Gastrocnemius medialis (tissue), 4 donors: Measurements from ENCODE around the gene TIPRL. TPM values are rescaled to one million over a fixed set of nuclear protein-coding genes. Genes with fewer than 3 reads are reported as not detected.

Experiments used
- ATAC-seq, 2 donors: fragments of 150-250 bp; one replicate each; pipeline ENCODE4 v1.9.1; 2016
- DNase-seq, 2 donors: peaks; one replicate each; pipeline ENCODE4 v3.0.0-alpha.2; 2019
- H3K27ac ChIP-seq, 4 donors: fragments of 200-600 bp; sonication (generic); 1 replicate in 1 of 4; 2 replicates in 3 of 4; pipeline ENCODE4 v1.5.1; 2016 to 2018; ENCODE audit warnings: mild to moderate bottlenecking in 2 of 4, moderate library complexity in 1 of 4
- H3K27me3 ChIP-seq, 3 donors: fragments of 200-600 bp; sonication (generic) in 2 of 3; 1 replicate in 1 of 3; 2 replicates in 2 of 3; pipeline versions ENCODE4 v1.5.1 to v1.6.0; 2016 to 2019; ENCODE audit warnings: mild to moderate bottlenecking in 1 of 3, moderate library complexity in 1 of 3
- H3K36me3 ChIP-seq, 2 donors: fragments of 200-600 bp; sonication (generic) in 1 of 2; one replicate each; pipeline ENCODE4 v1.5.1; 2017 to 2018
- H3K4me1 ChIP-seq, 2 donors: fragments of 200-600 bp; sonication (generic) in 1 of 2; one replicate each; pipeline ENCODE4 v1.5.1; 2016 to 2017; ENCODE audit warnings: mild to moderate bottlenecking in 2 of 2
- H3K4me3 ChIP-seq, 4 donors: fragments of 200-600 bp; sonication (generic) in 3 of 4; 1 replicate in 1 of 4; 2 replicates in 3 of 4; pipeline ENCODE4 v1.5.1; 2016 to 2019; ENCODE audit warnings: mild to moderate bottlenecking in 2 of 4
- H3K9me3 ChIP-seq, 3 donors: fragments of 200-600 bp; sonication (generic) in 2 of 3; 1 replicate in 1 of 3; 2 replicates in 2 of 3; pipeline ENCODE4 v1.5.1; 2016 to 2019
- POLR2A ChIP-seq, 2 donors: fragments of 450-650 bp; IDR thresholded peaks; one replicate each; pipeline ENCODE4 v1.6.1; 2017; ENCODE audit warnings: antibody characterized with exemption in 2 of 2, mild to moderate bottlenecking in 2 of 2, moderate library complexity in 2 of 2
- in situ Hi-C, 4 donors: fragments of 200-750 bp; cut with MboI; loops; one replicate each; pipeline versions ENCODE4 v1.15.0 to v1.8.0; 2017; ENCODE audit warnings: low sequenced_read_pairs in 4 of 4
- intact Hi-C: fragments of 100-400 bp; cut with DNase I; formaldehyde crosslinking; loops from one replicate; pipeline ENCODE4 v1.15.1; 2023; ENCODE audit warnings: low total_unique reads
- total RNA-seq, 4 donors: library from RNA; depleted of rRNA; stranded (reverse); fragments of >200 nt; gene quantifications; one replicate each; pipeline versions ENCODE4 v1.1.0 to v1.2.3, GENCODE V29; 2016
- TF ChIP-seq, protein P1 (sequence below), 5 experiments: fragments of 450-650 bp in 3 of 5; fragments of 200-600 bp in 2 of 5; sonication (generic) in 2 of 5; IDR thresholded peaks in 4 of 5; conservative IDR thresholded peaks in 1 of 5; 1 replicate in 4 of 5; 2 replicates in 1 of 5; pipeline ENCODE4 v1.5.1; 2016 to 2019; ENCODE audit warnings: antibody characterized with exemption in 5 of 5, mild to moderate bottlenecking in 3 of 5, moderate library complexity in 3 of 5

Gene TIPRL
- total RNA-seq, 4 donors from 2014 or later, result 23.2 to 35.1 (median 27.1) TPM

- H3K36me3 ChIP-seq, result no peaks in the 10 kb centered on the region
- no peaks in the 10 kb centered on the region for H3K27me3 ChIP-seq
- ATAC-seq, result peak; percentile 44 to 68
- no peak for DNase-seq
- no peak for TF ChIP-seq POLR2A (IDR thresholded peaks at IDR 0.05)
- H3K4me3 ChIP-seq, result no peak overlapping the region
- no peak overlapping the region for H3K27ac ChIP-seq
- no peaks in the 10 kb centered on the region for H3K4me1 ChIP-seq
- in situ Hi-C loops (no loop called here), intact Hi-C loops (no loop called here)
- no peaks in the 10 kb centered on the region for H3K9me3 ChIP-seq
Measured at GRCh38 chr1:168216171-168216570, 37.4 kb downstream of the TIPRL start.

DNA sequence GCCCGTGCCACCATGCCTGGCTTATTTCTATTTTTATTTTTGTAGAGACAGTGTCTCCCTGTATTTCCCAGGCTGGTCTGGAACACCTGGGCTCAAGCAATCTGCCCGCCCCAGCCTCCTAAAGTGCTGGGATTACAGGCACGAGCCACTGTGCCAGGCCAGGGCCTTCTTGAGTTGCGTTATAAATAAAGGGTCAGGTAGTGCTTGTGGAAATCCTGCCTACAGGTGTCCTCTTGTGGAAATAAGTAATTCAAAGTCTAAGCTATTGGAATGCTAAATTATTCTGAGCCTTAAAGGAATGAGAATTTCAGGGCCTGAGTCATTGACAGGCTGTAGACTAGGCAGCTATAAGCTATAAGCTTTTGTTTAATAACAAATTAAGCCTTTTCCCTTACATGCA, 38.9 kb downstream of the TIPRL start:
- no peaks in the 10 kb centered on the region for H3K4me1 ChIP-seq
- no peak for DNase-seq
- no peak for ATAC-seq
- no peak overlapping the region for H3K4me3 ChIP-seq
- TF ChIP-seq POLR2A (IDR thresholded peaks at IDR 0.05), result no peak
- TF ChIP-seq, protein P1, sequence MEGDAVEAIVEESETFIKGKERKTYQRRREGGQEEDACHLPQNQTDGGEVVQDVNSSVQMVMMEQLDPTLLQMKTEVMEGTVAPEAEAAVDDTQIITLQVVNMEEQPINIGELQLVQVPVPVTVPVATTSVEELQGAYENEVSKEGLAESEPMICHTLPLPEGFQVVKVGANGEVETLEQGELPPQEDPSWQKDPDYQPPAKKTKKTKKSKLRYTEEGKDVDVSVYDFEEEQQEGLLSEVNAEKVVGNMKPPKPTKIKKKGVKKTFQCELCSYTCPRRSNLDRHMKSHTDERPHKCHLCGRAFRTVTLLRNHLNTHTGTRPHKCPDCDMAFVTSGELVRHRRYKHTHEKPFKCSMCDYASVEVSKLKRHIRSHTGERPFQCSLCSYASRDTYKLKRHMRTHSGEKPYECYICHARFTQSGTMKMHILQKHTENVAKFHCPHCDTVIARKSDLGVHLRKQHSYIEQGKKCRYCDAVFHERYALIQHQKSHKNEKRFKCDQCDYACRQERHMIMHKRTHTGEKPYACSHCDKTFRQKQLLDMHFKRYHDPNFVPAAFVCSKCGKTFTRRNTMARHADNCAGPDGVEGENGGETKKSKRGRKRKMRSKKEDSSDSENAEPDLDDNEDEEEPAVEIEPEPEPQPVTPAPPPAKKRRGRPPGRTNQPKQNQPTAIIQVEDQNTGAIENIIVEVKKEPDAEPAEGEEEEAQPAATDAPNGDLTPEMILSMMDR (IDR thresholded peaks at IDR 0.05 in 4 of 5, conservative IDR thresholded peaks at IDR 0.05 in 1 of 5), result no peak
- no peaks in the 10 kb centered on the region for H3K36me3 ChIP-seq
- H3K27me3 ChIP-seq, result no peaks in the 10 kb centered on the region
- in situ Hi-C loops (no loop called here), intact Hi-C loops (no loop called here)
- no peaks in the 10 kb centered on the region for H3K9me3 ChIP-seq
- H3K27ac ChIP-seq, result no peak overlapping the region

DNA sequence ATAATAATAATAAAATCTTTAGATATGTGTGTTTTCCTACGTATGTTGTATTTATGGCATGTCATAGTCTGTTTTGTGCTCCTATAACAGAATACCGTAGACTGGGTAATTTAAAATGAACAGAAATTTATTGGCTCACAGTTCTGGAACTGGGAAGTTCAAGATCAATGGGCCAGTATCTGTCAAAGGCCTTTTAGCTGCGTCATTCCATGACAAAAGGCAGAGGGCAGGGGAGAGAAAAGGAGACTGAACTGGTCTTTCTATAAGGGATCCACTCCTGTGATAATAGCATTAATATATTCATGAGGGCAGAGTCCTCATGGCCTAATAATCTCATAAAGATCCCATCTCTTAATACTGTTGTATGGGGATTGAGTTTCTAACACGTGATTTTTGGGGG, 39.9 kb downstream of the TIPRL start:
- Histone ChIP-seq H3K4me3 (no peak overlapping the region), H3K9me3 (no peaks in the 10 kb centered on the region), H3K36me3 (no peaks in the 10 kb centered on the region), H3K4me1 (no peaks in the 10 kb centered on the region), H3K27me3 (no peaks in the 10 kb centered on the region), H3K27ac (no peak overlapping the region)
- intact Hi-C loops, result no loop called here
- no peak for DNase-seq
- in situ Hi-C loops, result no loop called here
- TF ChIP-seq, protein P1 (IDR thresholded peaks at IDR 0.05 in 4 of 5, conservative IDR thresholded peaks at IDR 0.05 in 1 of 5), result no peak
- no peak for TF ChIP-seq POLR2A (IDR thresholded peaks at IDR 0.05)
- ATAC-seq, result no peak

DNA sequence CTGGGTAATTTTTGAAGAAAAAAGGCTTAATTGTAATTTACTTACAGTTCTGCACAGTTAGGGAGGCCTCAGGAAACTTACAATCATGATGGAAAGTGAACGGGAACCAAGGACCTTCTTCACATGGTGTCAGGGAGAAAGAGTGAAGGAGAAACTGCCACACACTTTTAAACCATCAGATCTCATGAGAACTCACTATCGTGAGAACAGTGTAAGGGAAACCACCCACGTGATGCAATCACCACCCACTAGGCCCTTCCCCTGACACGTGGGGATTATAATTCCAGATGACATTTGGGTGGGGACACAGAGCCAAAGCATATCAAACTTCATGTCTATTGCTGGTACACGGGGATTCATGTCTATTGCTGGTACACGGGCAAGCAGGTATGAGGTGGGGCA, 41.7 kb downstream of the TIPRL start:
- no peaks in the 10 kb centered on the region for H3K36me3 ChIP-seq
- no peak for DNase-seq

DNA sequence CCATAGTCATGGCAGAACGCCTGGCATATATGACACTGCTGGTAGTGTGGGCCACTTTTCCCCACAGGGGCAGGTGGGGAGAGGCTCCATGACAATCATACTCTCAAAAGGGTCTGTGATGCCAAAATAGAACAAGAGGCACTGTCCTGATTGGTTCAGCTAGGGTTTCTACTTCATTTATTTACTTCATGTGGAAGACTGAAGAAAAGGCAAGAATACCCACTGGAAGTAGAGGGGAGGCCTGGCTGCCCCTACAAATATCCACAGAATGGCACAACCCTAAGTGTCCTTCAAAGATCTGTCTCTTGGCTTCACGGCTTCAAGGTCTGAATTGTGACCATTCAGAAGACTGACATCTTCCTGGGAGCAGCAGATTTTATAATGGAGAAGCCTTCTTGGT, 42.5 kb downstream of the TIPRL start:
- TF ChIP-seq, protein P1 (IDR thresholded peaks at IDR 0.05 in 4 of 5, conservative IDR thresholded peaks at IDR 0.05 in 1 of 5), result no peak
- no peak for TF ChIP-seq POLR2A (IDR thresholded peaks at IDR 0.05)
- ATAC-seq, result no peak
- H3K9me3 ChIP-seq, result no peaks in the 10 kb centered on the region
- H3K27ac ChIP-seq, result no peak overlapping the region
- H3K36me3 ChIP-seq, result no peaks in the 10 kb centered on the region
- H3K4me3 ChIP-seq, result no peak overlapping the region
- DNase-seq, result no peak
- peaks cover 0 to 1% of the 10 kb centered on the region in 2 donors for H3K4me1 ChIP-seq
- no peaks in the 10 kb centered on the region for H3K27me3 ChIP-seq
- intact Hi-C loops (no loop called here), in situ Hi-C loops (no loop called here)

More for the DNA sequence above, 41.7 kb downstream of the TIPRL start:
- intact Hi-C loops, result no loop called here
- no peak overlapping the region for H3K4me3 ChIP-seq
- no peak for ATAC-seq
- H3K4me1 ChIP-seq, result no peaks in the 10 kb centered on the region
- no peaks in the 10 kb centered on the region for H3K9me3 ChIP-seq
- H3K27me3 ChIP-seq, result no peaks in the 10 kb centered on the region
- H3K27ac ChIP-seq, result no peak overlapping the region
- in situ Hi-C loops, result no loop called here
- TF ChIP-seq, protein P1 (IDR thresholded peaks at IDR 0.05 in 4 of 5, conservative IDR thresholded peaks at IDR 0.05 in 1 of 5), result no peak
- no peak for TF ChIP-seq POLR2A (IDR thresholded peaks at IDR 0.05)
